Measurements from ENCODE around the gene VASN. TPM values are rescaled to one million over a fixed set of nuclear protein-coding genes. Genes with fewer than 3 reads are reported as not detected.

VASN gene
- total and polyA plus RNA-seq, 7 donors: 2.0 to 3.8 (median 3.3) TPM

- peaks cover 0 to 14% of the 10 kb centered on the region in 2 donors for H3K36me3 ChIP-seq (ENCODE audit: insufficient read depth in 1 of 2, low read depth in 1 of 2)
- 83 to 86% (median 84%) methylated on average over 9 of the region's 9 CpGs for WGBS, 3 donors
- no peak for ATAC-seq
Measured at GRCh38 chr16:4395055-4395726, 23.5 kb downstream of the VASN start.

DNA sequence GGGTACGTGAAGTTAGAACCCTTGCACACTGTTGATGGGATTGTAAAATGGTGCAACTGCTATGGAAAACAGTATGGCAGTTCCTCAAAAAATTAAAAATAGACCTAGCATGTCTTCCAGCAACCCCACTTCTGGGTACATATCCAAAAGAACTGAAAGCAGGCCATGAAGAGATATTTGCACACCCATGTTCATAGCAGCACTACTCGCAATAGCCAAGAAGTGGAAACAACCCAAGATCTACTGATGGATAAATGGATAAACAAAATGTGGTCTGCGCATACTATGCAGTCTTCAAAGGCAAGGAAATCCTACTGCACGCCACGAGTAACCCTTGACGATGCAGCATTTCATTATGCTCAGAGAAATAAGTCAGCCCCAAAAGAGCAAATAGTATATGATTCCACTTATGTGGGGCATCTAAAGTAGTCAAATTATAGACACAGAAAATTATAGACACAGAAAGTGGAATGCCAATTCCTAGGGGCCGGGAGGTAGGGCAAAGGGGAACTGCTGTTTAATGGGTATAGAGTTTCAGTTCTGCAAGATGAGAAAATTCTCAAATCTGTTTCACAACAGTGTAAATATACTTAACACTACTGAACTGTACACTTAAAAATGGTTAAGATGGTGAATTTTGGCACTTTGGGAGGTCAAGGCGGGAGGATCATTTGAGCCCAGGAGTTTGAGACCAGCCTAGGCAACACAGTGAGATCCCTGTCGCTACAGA lies 27.5 kb downstream of the VASN start:
- 87 to 94% (median 88%) methylated on average over 9 of the region's 9 CpGs for WGBS, 3 donors
- no peak overlapping the region for H3K4me3 ChIP-seq
- intact Hi-C loops (cut with DNase I): no loop called here
- no peaks in the 10 kb centered on the region for H3K27me3 ChIP-seq (ENCODE audit: insufficient read depth in 3 of 3, low read length in 2 of 3)
- no peak for ATAC-seq
- no peak for DNase-seq
- no peak overlapping the region for H3K27ac ChIP-seq
- no peaks in the 10 kb centered on the region for H3K9me3 ChIP-seq
- peaks cover 0 to 14% of the 10 kb centered on the region in 2 donors for H3K36me3 ChIP-seq (ENCODE audit: insufficient read depth in 1 of 2, low read depth in 1 of 2)
- TF ChIP-seq, protein P1, sequence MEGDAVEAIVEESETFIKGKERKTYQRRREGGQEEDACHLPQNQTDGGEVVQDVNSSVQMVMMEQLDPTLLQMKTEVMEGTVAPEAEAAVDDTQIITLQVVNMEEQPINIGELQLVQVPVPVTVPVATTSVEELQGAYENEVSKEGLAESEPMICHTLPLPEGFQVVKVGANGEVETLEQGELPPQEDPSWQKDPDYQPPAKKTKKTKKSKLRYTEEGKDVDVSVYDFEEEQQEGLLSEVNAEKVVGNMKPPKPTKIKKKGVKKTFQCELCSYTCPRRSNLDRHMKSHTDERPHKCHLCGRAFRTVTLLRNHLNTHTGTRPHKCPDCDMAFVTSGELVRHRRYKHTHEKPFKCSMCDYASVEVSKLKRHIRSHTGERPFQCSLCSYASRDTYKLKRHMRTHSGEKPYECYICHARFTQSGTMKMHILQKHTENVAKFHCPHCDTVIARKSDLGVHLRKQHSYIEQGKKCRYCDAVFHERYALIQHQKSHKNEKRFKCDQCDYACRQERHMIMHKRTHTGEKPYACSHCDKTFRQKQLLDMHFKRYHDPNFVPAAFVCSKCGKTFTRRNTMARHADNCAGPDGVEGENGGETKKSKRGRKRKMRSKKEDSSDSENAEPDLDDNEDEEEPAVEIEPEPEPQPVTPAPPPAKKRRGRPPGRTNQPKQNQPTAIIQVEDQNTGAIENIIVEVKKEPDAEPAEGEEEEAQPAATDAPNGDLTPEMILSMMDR (IDR thresholded peaks at IDR 0.05): no peak
- peaks cover 3% of the 10 kb centered on the region for H3K4me1 ChIP-seq

More at GRCh38 chr16:4395055-4395726, 23.5 kb downstream of the VASN start:
- no peak overlapping the region for H3K4me3 ChIP-seq
- H3K27me3 ChIP-seq (ENCODE audit: insufficient read depth in 3 of 3, low read length in 2 of 3): no peaks in the 10 kb centered on the region
- TF ChIP-seq, protein P1 (IDR thresholded peaks at IDR 0.05): no peak
- no peaks in the 10 kb centered on the region for H3K9me3 ChIP-seq
- DNase-seq: no peak
- peaks cover 3% of the 10 kb centered on the region for H3K4me1 ChIP-seq
- no peak overlapping the region for H3K27ac ChIP-seq
- intact Hi-C loops (cut with DNase I): no loop called here

GRCh38 chr16:4401094-4401501 lies 29.4 kb downstream of the VASN start:
- intact Hi-C loops (cut with DNase I): loop anchor here (10.0 kb wide), 2 partner anchors 106 to 116 kb away; no protein-coding TSS in a partner anchor
- DNase-seq (no peak), ATAC-seq (no peak)
- H3K36me3 ChIP-seq (ENCODE audit: insufficient read depth in 1 of 2, low read depth in 1 of 2): peaks cover 0 to 15% of the 10 kb centered on the region in 2 donors
- no peak overlapping the region for H3K4me3 ChIP-seq
- WGBS, 3 donors: 93 to 94% (median 94%) methylated on average over 12 of the region's 12 CpGs
- no peaks in the 10 kb centered on the region for H3K9me3 ChIP-seq
- no peaks in the 10 kb centered on the region for H3K27me3 ChIP-seq (ENCODE audit: insufficient read depth in 3 of 3, low read length in 2 of 3)
- H3K27ac ChIP-seq: no peak overlapping the region
- TF ChIP-seq, protein P1 (IDR thresholded peaks at IDR 0.05): no peak
- peaks cover 3% of the 10 kb centered on the region for H3K4me1 ChIP-seq

GRCh38 chr16:4401510-4401909 lies 29.9 kb downstream of the VASN start:
- TF ChIP-seq, protein P1 (IDR thresholded peaks at IDR 0.05): no peak
- H3K4me1 ChIP-seq: peaks cover 3% of the 10 kb centered on the region
- intact Hi-C loops (cut with DNase I): loop anchor here (10.0 kb wide), 2 partner anchors 107 to 117 kb away; no protein-coding TSS in a partner anchor
- H3K36me3 ChIP-seq (ENCODE audit: insufficient read depth in 1 of 2, low read depth in 1 of 2): peaks cover 0 to 19% of the 10 kb centered on the region in 2 donors
- 94 to 99% (median 97%) methylated on average over 12 of the region's 12 CpGs for WGBS, 3 donors
- H3K4me3 ChIP-seq: no peak overlapping the region
- no peak for DNase-seq
- H3K9me3 ChIP-seq: no peaks in the 10 kb centered on the region
- no peak overlapping the region for H3K27ac ChIP-seq
- no peaks in the 10 kb centered on the region for H3K27me3 ChIP-seq (ENCODE audit: insufficient read depth in 3 of 3, low read length in 2 of 3)
- ATAC-seq: no peak
